ENCODE measurements around the gene HIP1R.

Gene HIP1R

GRCh38 chr12:122859303-122860039, 24.2 kb downstream of the HIP1R start:
- no peak for FAIRE-seq

GRCh38 chr12:122860040-122860853, 25.0 kb downstream of the HIP1R start:
- DNase-seq (ENCODE audit: insufficient read length, low spot score) (peak; percentile 97), FAIRE-seq (peak; percentile 63)

More at GRCh38 chr12:122859303-122860039, 24.2 kb downstream of the HIP1R start:
- DNase-seq (ENCODE audit: insufficient read length, low spot score), result no peak

- DNase-seq (ENCODE audit: insufficient read length, low spot score) (no peak), FAIRE-seq (no peak)
Measured at GRCh38 chr12:122860854-122861586, 25.8 kb downstream of the HIP1R start.

DNA sequence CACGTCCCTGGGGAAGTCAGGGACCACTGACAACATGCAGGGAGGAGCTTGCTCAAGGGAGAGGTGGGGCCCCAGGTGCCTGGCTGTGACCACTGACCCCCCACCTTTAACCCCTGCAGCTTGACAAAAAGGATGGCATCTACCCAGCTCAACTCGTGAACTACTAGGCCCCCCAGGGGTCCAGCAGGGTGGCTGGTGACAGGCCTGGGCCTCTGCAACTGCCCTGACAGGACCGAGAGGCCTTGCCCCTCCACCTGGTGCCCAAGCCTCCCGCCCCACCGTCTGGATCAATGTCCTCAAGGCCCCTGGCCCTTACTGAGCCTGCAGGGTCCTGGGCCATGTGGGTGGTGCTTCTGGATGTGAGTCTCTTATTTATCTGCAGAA, 26.3 kb downstream of the HIP1R start:
- FAIRE-seq (no peak), DNase-seq (ENCODE audit: insufficient read length, low spot score) (no peak)

- FAIRE-seq (no peak), DNase-seq (ENCODE audit: insufficient read length, low spot score) (no peak)
Measured at GRCh38 chr12:122862110-122862634, 26.9 kb downstream of the HIP1R start.

DNA sequence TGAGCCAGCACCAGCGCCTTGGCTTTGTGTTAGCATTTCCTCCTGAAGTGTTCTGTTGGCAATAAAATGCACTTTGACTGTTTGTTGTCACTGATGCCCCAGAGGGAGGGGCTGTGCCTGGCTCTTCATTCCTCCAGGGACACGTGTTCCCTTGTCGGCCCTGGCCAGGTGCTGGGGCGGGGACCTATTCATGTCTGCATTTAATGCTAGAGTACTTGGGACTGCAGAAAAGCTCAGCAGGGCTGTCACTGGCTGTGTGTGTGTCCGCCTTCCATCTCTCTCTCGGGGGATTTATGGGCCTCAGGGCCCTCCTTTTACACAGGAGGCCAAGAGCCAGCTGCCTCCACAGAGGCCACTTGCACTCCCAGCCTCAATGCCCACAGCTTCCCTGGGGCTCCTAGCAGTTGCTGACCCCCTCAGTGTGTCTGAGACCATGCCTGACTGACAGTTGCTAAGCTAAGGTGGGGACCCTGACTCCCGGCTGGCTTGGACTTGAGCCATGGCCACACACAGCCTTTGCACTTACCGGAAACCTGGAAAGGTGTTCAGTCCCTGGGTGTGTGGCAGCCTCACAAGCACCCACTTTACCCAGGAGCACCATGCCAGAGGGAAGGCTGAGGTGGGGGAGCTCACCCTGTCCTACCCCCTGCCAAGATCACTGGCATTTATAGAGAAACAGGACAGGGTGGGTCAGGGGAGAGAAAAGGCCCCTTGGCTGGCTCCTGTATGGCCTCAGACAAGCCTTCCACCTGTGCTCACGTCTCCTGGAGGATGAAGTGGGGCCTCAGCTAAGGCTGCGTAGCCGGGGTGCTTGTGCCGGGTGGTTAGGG, 27.8 kb downstream of the HIP1R start:
- FAIRE-seq, result no peak
- DNase-seq (ENCODE audit: insufficient read length, low spot score), result no peak

DNA sequence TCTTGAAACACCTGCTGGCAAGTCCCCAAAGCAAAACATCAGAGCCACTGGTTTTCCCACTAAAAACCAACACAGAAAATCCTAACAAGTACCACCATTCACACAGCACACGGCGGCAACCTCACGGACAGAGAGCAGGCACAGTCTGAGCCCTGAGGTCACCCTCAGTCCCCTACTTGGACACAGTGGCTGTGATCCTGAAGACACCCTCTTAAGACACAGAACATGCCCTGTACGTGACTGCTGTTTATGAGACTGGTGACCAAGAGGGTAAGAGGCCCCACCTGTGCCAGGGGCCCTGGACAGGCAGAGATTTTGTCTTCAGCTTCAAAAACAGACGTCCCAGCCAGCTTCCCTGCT, 29.6 kb downstream of the HIP1R start:
- FAIRE-seq, result no peak
- DNase-seq (ENCODE audit: insufficient read length, low spot score), result no peak

- FAIRE-seq (no peak), DNase-seq (ENCODE audit: insufficient read length, low spot score) (peak; percentile 27)
Measured at GRCh38 chr12:122865268-122866231, 30.3 kb downstream of the HIP1R start.

GRCh38 chr12:122866379-122866778, 31.1 kb downstream of the HIP1R start:
- DNase-seq (ENCODE audit: insufficient read length, low spot score) (no peak), FAIRE-seq (no peak)

DNA sequence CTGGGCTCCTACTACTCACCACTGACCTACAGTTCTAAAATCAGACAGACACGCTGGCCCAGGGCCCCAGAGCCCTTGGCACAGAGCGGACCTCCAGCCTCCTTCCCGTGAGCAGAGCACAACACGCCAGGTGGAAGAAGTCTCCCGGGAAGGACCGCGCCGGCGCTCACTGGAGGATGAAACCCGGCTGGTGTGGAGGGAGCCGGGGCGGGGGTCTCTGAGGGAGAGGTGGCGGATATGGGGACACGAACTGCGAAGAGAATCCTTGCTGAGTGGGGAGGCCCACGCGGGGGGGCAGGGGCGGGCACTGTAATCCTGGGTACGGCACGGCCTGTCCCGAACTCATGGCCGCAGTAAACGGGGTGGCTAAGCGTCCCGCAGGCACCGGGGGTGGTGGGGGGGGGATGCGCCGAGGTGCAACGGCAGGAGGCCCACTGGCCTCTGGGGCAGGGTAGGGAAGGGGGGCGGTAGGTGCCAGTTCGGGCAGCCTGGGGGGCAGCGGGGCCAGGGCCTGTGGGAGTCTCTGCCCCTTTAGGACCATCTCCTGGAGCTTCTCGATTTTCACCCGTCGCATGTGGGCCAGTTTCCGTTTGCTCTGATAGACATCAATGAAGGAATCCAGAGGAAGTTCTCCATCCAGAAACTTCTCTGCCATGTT, 31.8 kb downstream of the HIP1R start:
- FAIRE-seq (no peak), DNase-seq (ENCODE audit: insufficient read length, low spot score) (no peak)

DNA sequence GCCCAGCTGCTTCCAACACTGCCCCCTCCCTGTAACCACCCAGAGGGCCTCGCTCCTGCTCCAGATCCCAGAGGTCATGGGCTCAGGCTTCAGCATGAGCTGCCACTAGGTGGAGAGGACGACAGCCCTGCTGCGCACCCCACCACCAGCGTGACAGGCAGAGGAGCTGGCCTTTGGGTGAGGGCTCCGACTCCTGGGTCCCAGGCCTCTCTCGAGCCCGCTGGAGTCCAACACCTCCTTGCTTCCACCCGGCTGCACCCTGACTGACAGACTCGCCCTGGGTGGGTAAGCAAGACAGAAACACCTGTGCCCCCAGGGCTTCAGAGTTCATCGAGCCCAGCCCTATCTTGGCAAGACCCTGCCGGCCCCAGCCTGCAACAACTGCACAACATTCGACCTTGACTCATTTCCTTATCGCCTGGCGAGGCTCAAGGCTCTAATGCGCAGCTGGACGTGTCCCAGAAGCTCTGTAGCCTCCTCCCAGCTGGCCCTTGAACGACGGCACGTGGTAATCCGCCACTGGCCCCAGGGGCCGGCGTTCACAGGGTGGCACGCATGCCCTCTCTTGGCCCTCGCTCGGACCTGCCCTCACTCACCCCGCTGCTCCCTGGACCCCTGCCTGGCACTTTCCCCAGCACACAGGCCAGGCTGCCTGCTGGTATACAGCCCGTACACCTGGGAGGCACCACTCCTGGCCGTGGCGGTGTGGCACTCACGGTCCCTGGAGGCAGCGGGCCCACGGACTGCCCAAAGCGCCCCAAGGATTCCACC, 32.6 kb downstream of the HIP1R start:
- no peak for DNase-seq (ENCODE audit: insufficient read length, low spot score)

DNA sequence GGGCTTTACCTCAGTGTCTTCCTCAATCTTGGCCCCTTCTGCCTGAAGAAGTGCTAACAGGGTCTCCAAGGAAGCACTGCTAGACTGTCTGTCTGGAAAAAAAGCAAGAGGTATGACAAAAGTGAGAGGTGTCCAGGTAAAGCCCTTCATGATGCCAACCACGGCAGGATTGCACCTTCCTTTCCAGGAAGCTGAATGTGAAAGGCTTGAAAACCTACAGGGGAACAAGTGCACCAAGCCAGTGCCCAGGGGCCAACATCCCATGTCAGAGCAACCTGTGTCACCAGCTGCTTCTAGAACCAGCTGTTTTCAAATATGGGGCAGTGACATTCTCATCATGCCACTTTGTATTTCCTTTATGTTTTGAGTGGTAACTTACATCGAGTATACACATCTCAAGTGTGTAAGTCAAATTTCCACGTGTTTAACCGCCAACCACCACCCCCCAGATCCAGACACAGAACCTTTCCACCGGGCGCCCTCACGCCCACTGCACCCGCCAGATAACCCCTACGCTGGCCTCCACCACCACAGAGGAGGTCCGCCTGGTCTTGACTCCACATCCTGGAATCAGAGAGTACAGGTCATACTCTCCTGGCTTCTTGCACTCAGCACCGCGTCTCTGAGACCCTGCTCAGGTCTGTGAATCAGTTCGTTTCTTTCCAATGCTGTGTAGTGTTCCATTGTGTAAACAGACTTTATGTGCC, 33.4 kb downstream of the HIP1R start:
- DNase-seq (ENCODE audit: insufficient read length, low spot score) (no peak), FAIRE-seq (no peak)

More for the DNA sequence above, 32.6 kb downstream of the HIP1R start:
- no peak for FAIRE-seq

GRCh38 chr12:122869207-122869973, 34.1 kb downstream of the HIP1R start:
- DNase-seq (ENCODE audit: insufficient read length, low spot score), result no peak
- FAIRE-seq, result no peak

- DNase-seq (ENCODE audit: insufficient read length, low spot score) (no peak), FAIRE-seq (no peak)
Measured at GRCh38 chr12:122870163-122870842, 35.0 kb downstream of the HIP1R start.

DNA sequence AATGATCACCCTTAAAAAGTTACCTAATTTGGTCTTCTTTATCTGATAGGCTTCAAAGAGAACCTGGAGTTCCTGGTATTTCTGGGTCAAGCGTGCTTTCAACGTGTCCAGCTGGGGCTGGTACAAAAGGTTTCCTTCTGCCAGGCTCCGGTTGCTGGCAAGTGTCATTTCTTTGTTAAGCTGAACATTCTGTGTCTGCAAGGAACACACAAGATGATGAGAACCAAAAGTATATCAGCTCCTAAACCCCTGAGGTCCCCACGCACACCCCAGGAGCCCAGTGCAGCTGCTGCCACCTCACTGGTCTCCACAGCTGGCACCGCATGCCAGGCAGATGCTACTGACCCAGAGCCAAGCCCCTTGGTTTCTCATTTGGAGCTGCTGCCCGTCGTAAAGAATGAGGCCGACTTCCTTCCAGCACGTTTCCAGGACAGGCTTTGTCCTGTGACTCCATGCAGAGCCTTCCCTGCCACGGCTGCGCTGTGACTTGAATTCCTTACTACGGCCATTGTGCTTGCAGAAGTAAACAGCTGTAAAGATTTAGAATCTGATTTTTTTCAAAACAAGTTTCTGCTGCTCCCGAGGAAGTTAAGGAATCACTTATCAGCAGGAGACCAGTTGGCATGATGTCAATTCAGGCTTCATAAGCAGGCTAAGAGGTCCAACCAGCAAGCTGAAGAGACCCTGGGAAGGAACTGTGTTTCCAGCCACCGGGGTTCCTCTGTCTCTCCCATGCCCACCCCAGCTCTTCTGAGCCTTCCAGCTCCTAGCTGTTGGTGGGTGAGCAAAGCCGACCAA, 35.8 kb downstream of the HIP1R start:
- DNase-seq (ENCODE audit: insufficient read length, low spot score) (no peak), FAIRE-seq (peak; percentile 37)

Data from GM19239 (cell line).